HK-2 (cell line): Measurements from ENCODE around the gene FAF1.
"Not testable (repeated sequence)": the region's sequence is repeated elsewhere in the genome, so short reads cannot be mapped to it uniquely, and the experiment has no call there.

ENCODE experiments used
- DNase-seq: peaks from one replicate; pipeline ENCODE4 v3.0.0-alpha.2; 2018; ENCODE audit not compliant: unreplicated experiment

Gene FAF1

GRCh38 chr1:50959913-50960844 is at the start of gene FAF1:
Gene FAF1, minus strand, starts transcription at chr1:50960267. Its CDS starts 456 bp downstream, at chr1:50959811.
- peak; percentile 97 for DNase-seq

GRCh38 chr1:51009381-51009780 is 49.3 kb upstream of the FAF1 start:
- no peak for DNase-seq

GRCh38 chr1:51005549-51005948 is 45.5 kb upstream of the FAF1 start:
- DNase-seq: not testable (repeated sequence)

- DNase-seq: no peak
These were observed 42.4 kb upstream of the FAF1 start for GRCh38 chr1:51002516-51002915.

GRCh38 chr1:51000651-51001050 is 40.6 kb upstream of the FAF1 start:
- DNase-seq: no peak

GRCh38 chr1:51000160-51000559 is 40.1 kb upstream of the FAF1 start:
- DNase-seq: no peak

GRCh38 chr1:50999375-50999774 is 39.3 kb upstream of the FAF1 start:
- not testable (repeated sequence) for DNase-seq

- DNase-seq: no peak
These were observed 36.0 kb upstream of the FAF1 start for GRCh38 chr1:50996083-50996482.

- no peak for DNase-seq
These were observed 35.6 kb upstream of the FAF1 start for GRCh38 chr1:50995651-50996050.

- DNase-seq: no peak
These were observed 34.9 kb upstream of the FAF1 start for GRCh38 chr1:50994997-50995396.

- DNase-seq: no peak
These were observed 33.6 kb upstream of the FAF1 start for GRCh38 chr1:50993645-50994044.

GRCh38 chr1:50992532-50993318 is 32.7 kb upstream of the FAF1 start:
- DNase-seq: no peak

- no peak for DNase-seq
These were observed 29.6 kb upstream of the FAF1 start for GRCh38 chr1:50989694-50990093.

GRCh38 chr1:50986653-50987052 is 26.6 kb upstream of the FAF1 start:
- DNase-seq: no peak

- DNase-seq: no peak
These were observed 25.0 kb upstream of the FAF1 start for GRCh38 chr1:50985094-50985493.

- no peak for DNase-seq
These were observed 23.2 kb upstream of the FAF1 start for GRCh38 chr1:50983219-50983802.

- DNase-seq: no peak
These were observed 22.5 kb upstream of the FAF1 start for GRCh38 chr1:50982611-50983010.

- DNase-seq: no peak
These were observed 21.7 kb upstream of the FAF1 start for GRCh38 chr1:50981741-50982140.

GRCh38 chr1:50980505-50980904 is 20.4 kb upstream of the FAF1 start:
- DNase-seq: no peak

GRCh38 chr1:50979937-50980336 is 19.9 kb upstream of the FAF1 start:
- no peak for DNase-seq

- DNase-seq: peak; percentile 30
These were observed 19.1 kb upstream of the FAF1 start for GRCh38 chr1:50978852-50979781.
